Brain microvascular endothelial cell (primary cell): ENCODE results near the gene BATF3.

Experiments
- DNase-seq: peaks from one replicate; pipeline ENCODE4 v3.0.0-alpha.2; 2020
- H3K27ac ChIP-seq: fragments of 250-450 bp; sonication (Bioruptor Pico); 2 replicates; pipeline ENCODE4 v1.5.1; 2020; ENCODE audit warnings: mild to moderate bottlenecking, moderate library complexity
- H3K27me3 ChIP-seq: fragments of 250-450 bp; sonication (Bioruptor Pico); replicated peaks from 2 replicates; pipeline ENCODE4 v1.5.1; 2020; ENCODE audit warnings: mild to moderate bottlenecking
- H3K36me3 ChIP-seq: fragments of 250-450 bp; sonication (Bioruptor Pico); replicated peaks from 2 replicates; pipeline ENCODE4 v1.5.1; 2020; ENCODE audit warnings: mild to moderate bottlenecking
- H3K4me3 ChIP-seq: 2 replicates; pipeline ENCODE4 v1.5.1; 2011; ENCODE audit warnings: low read depth, mild to moderate bottlenecking, control low read depth, low read length, moderate library complexity
- in situ Hi-C: cut with HindIII; loops from 2 replicates; pipeline ENCODE4 v1.10.0; 2017; ENCODE audit warnings: low sequenced_read_pairs, low pct_ligation_motif_present
- TF ChIP-seq, protein P1 (sequence below): IDR thresholded peaks from 2 replicates; pipeline ENCODE4 v1.5.1; 2011; ENCODE audit warnings: low read depth, mild to moderate bottlenecking, moderate library complexity, low read length, control low read depth, inconsistent platforms; ENCODE audit errors: missing control alignments

BATF3 gene

DNA sequence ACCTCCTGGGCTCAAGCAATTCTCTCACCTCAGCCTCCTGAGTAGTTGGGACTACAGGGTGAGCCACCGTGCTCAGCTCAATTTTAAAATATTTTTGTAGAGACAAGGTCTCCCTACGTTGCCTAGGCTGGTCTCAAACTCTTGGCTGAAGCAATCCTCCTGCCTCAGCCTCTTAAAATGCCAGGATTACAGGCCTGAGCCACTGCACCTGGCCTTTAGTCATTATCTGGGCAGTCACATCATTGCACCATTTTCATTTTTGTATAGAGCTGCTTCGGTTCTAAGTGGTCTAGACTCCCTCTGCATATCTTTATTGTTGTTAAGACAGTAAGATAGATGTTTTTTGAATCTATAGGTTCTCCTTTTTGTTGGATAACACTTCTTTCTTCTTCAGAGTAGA lies 51.2 kb downstream of the BATF3 start:
- no peaks in the 10 kb centered on the region for H3K27me3 ChIP-seq
- in situ Hi-C loops = no loop called here
- DNase-seq = no peak
- H3K4me3 ChIP-seq = no peak overlapping the region
- no peaks in the 10 kb centered on the region for H3K36me3 ChIP-seq
- no peak overlapping the region for H3K27ac ChIP-seq
- TF ChIP-seq, protein P1, sequence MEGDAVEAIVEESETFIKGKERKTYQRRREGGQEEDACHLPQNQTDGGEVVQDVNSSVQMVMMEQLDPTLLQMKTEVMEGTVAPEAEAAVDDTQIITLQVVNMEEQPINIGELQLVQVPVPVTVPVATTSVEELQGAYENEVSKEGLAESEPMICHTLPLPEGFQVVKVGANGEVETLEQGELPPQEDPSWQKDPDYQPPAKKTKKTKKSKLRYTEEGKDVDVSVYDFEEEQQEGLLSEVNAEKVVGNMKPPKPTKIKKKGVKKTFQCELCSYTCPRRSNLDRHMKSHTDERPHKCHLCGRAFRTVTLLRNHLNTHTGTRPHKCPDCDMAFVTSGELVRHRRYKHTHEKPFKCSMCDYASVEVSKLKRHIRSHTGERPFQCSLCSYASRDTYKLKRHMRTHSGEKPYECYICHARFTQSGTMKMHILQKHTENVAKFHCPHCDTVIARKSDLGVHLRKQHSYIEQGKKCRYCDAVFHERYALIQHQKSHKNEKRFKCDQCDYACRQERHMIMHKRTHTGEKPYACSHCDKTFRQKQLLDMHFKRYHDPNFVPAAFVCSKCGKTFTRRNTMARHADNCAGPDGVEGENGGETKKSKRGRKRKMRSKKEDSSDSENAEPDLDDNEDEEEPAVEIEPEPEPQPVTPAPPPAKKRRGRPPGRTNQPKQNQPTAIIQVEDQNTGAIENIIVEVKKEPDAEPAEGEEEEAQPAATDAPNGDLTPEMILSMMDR = no peak

DNA sequence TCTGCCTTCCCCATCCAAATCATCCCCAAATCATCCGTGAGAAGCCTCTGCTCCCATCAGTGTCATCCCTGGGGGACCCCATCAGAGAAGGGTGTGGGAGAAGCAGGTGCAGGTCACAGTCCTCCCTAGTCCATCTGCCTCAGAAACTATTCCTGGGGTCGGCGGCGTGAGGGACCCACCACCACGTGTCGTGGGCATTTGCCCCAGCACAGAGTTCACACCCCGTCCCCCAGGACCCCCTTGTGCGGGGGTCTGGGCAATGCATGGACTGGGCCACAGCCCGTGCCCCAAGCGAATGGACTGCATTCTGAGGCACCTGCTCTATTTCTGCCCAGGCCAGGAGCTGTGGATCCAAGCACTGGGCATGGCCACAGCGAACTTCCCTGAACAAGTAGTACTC lies 52.6 kb downstream of the BATF3 start:
- Histone ChIP-seq H3K36me3 (no peaks in the 10 kb centered on the region), H3K4me3 (no peak overlapping the region), H3K27ac (no peak overlapping the region), H3K27me3 (no peaks in the 10 kb centered on the region)
- TF ChIP-seq, protein P1 = no peak
- no peak for DNase-seq
- in situ Hi-C loops = no loop called here

- Histone ChIP-seq H3K27me3 (no peaks in the 10 kb centered on the region), H3K36me3 (no peaks in the 10 kb centered on the region), H3K27ac (no peak overlapping the region), H3K4me3 (no peak overlapping the region)
- DNase-seq = no peak
- TF ChIP-seq, protein P1 = no peak
- in situ Hi-C loops = no loop called here
Measured at GRCh38 chr1:212646588-212646987, 53.1 kb downstream of the BATF3 start.

DNA sequence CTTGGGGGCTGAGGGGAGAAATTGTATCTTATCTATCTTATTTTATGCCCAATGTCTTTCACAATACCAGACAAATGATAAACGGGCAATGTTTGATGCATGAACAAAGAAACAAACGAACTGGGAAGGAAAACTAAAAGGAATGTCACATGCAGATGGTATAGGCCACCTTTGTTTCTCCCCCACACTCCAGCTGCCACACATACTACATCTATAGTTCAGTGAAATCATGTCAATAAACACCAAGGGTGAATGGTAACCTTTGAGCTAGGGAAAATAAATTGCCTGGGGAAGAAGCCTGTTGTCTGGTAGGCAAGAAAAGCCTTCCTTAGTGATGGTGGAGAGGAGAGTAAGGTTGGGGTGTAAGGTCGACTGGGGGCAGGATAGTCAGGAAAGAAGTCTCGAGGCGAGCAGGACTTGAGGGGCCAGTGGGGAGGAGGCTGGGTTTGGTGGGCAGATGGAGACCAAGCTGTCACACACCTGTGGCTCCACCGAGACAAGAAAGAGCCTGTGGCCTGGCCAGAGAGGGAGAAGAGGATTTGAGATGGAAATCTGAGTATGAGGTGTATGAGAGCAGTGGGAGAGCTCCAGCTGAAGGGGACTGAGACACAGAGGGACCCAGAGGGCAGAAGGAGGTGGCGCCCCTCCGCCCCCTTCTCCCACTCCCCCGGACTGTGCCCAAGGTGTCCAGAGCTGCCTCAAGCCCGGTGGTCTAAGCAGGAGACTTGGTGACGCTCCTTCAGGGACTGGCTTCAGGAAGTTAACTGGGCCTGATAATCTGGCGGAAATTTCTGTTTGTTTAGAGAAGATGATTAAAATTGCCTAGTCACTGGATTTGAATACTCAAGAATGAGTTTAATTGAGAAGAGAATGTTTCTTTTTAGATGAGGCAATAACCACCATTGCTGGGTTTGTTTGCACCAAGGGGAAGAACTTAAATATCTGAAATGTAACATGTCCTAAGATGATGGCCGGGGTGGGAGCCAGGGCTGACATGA lies 53.8 kb downstream of the BATF3 start:
- Histone ChIP-seq H3K4me3 (no peak overlapping the region), H3K36me3 (no peaks in the 10 kb centered on the region), H3K27me3 (no peaks in the 10 kb centered on the region), H3K27ac (no peak overlapping the region)
- in situ Hi-C loops = no loop called here
- TF ChIP-seq, protein P1 = no peak
- DNase-seq = no peak

DNA sequence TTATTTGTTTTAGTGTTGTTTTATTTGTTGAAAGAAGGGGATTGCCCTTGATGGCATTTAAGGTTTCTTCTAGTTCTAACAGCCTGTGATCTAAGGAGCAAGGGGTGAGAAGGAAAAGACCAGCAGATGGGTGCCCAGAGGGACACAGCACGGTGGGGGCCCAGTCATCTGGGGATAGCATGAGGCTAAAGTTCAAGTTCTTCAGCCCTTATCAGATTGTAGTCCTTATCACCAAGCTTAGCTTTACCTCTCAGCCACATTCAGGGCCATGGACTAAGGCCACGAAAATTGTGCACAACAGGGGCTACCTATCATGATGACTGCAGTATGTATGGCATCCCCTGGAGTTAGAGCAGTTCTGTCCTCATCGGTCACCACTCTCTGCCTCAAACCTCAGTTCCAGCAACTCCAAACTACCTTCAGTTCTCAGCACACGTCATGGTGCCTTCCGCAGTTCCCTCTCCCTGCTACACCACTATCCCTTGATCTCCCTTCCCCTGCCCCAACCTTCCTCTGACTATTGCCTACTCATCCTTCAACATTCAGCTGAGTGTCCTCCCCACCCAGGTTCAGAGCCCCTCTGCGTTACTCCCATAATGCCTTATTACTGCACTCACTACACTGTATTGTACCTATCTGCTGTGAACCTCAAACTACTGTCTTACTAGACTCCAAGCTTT lies 54.6 kb downstream of the BATF3 start:
- in situ Hi-C loops = no loop called here
- TF ChIP-seq, protein P1 = no peak
- no peak overlapping the region for H3K4me3 ChIP-seq

More for the DNA sequence above, 54.6 kb downstream of the BATF3 start:
- Histone ChIP-seq H3K27ac (no peak overlapping the region), H3K36me3 (no peaks in the 10 kb centered on the region), H3K27me3 (no peaks in the 10 kb centered on the region)
- DNase-seq = no peak
